Measurements from ENCODE around the gene SERGEF. TPM values are rescaled to one million over a fixed set of nuclear protein-coding genes. Genes with fewer than 3 reads are reported as not detected.

SERGEF gene
- total and polyA plus RNA-seq, 8 donors = 16.2 to 26.1 (median 19.7) TPM

DNA sequence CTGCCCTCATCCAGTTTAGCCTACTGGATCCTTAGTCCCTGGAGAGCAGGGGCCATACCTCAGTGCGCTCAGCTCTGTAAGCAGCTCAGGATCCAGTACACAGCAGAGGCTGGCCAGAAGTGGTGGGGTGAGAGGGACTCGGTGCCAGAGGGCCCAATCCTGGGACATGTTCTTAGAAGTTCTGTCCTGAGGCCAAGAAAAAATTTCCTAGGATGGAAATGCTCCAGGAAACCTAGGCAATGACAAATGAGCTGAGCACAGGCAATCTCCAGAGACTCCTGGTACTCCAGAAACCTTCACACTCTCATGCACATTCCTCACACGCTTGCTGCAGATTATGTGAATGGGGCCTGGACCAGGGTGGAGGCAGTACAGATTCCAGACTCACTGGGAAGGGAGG, 89.6 kb downstream of the SERGEF start:
- Histone ChIP-seq H3K27ac (no peak overlapping the region), H3K4me1 (peaks cover 8% of the 10 kb centered on the region in 2 donors), H3K36me3 (no peaks in the 10 kb centered on the region), H3K27me3 (no peaks in the 10 kb centered on the region), H3K9me3 (no peaks in the 10 kb centered on the region), H3K4me3 (no peak overlapping the region)
- ATAC-seq (no peak), DNase-seq (peak in 1 of 4 donors; percentile 28)
- intact Hi-C loops (cut with DNase I) = no loop called here
- TF ChIP-seq, protein P1, sequence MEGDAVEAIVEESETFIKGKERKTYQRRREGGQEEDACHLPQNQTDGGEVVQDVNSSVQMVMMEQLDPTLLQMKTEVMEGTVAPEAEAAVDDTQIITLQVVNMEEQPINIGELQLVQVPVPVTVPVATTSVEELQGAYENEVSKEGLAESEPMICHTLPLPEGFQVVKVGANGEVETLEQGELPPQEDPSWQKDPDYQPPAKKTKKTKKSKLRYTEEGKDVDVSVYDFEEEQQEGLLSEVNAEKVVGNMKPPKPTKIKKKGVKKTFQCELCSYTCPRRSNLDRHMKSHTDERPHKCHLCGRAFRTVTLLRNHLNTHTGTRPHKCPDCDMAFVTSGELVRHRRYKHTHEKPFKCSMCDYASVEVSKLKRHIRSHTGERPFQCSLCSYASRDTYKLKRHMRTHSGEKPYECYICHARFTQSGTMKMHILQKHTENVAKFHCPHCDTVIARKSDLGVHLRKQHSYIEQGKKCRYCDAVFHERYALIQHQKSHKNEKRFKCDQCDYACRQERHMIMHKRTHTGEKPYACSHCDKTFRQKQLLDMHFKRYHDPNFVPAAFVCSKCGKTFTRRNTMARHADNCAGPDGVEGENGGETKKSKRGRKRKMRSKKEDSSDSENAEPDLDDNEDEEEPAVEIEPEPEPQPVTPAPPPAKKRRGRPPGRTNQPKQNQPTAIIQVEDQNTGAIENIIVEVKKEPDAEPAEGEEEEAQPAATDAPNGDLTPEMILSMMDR (IDR thresholded peaks at IDR 0.05) = no peak

DNA sequence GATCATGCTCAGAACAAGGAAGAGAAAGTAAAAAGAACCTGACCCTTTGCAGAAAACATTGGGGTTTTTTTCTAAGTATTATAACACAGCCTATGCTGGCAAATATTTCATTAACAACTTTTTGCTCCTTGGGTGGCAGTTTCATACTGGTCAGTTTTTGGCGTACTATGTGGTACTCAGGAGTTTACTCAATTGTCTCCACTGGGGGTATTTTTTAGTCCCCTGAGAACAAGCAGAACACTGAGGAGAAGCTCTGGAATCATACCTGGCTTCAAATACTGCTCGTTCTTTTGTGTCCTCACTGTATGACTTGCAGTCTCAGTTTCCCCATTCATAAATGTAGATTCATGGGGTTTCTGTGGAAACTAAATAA, 90.4 kb downstream of the SERGEF start:
- Histone ChIP-seq H3K4me3 (no peak overlapping the region), H3K9me3 (no peaks in the 10 kb centered on the region), H3K27me3 (no peaks in the 10 kb centered on the region), H3K4me1 (peaks cover 8% of the 10 kb centered on the region in 2 donors), H3K36me3 (peaks cover 0 to 5% of the 10 kb centered on the region in 2 donors), H3K27ac (peak overlapping the region in 1 of 2 donors; percentile 45)
- intact Hi-C loops (cut with DNase I) = no loop called here
- TF ChIP-seq, protein P1 (IDR thresholded peaks at IDR 0.05) = no peak
- ATAC-seq (no peak), DNase-seq (no peak)

DNA sequence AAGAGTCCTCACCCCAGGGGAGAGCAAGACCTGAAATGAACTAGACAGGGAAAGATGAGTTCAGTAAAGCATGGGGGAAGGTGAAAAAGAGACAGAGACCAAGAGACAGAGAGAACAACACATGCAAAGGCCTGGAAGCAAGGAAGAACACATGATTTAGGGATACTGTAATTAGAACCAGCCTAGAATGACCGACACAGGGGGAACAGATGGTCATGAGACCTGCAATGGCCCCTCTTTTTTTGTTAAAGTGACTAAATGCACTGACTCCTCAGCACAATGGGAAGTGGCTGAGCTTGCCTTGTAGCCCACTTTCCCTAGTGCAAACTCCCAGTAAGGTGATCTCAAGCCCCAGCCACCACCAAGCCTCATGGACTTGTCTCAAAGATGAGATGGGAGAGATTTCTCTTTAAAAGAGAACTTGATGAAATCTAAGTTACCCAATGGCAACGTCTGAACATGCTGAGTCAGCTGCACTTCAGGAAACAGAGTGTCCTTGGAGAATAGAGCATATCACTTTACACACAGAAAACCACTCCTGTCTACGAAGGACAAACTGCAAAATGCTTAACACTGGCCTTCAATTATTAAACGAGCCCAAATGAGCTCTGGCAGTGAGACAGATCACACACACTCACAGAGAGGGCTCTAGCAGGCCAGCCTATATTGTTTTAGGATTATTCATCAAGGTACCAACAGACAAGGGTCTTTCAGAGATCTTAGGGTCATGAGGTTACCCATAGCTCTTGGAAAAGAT, 91.0 kb downstream of the SERGEF start:
- no peaks in the 10 kb centered on the region for H3K9me3 ChIP-seq
- TF ChIP-seq, protein P1 (IDR thresholded peaks at IDR 0.05) = no peak
- H3K4me3 ChIP-seq = no peak overlapping the region
- DNase-seq (peak in 1 of 4 donors; percentile 6), ATAC-seq (peak; percentile 81)
- no peaks in the 10 kb centered on the region for H3K27me3 ChIP-seq
- intact Hi-C loops (cut with DNase I) = no loop called here
- peaks cover 0 to 11% of the 10 kb centered on the region in 2 donors for H3K36me3 ChIP-seq
- peak overlapping the region in 1 of 2 donors; percentile 45 for H3K27ac ChIP-seq
- peaks cover 8% of the 10 kb centered on the region in 2 donors for H3K4me1 ChIP-seq

DNA sequence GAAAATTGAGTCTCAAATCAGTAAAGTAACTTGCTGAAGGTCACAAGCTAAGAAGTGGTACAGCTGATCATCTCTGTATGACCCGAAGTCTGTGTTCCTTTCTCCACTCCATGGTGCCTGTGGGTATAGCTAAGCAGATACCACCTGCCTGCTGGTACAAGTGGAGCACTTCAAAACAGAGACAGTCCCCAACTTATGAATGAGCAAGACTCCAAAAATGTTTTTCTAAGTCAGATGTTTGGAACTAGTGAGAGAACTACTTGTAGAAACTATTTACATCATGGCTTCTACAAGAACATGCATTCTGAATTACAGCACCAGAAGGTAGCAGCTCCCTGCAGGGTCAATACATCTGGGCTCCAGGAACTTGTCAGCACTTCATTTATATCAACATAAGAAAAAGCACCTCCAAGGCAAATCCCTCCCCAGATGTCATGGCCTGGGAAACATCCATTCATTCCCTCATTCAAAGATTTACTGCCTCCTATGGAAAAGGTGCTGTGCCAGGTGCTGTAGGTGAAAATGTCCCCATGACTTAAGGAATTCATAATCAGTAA, 94.7 kb downstream of the SERGEF start:
- no peak for ATAC-seq
- H3K27ac ChIP-seq = no peak overlapping the region
- H3K9me3 ChIP-seq = no peaks in the 10 kb centered on the region
- no peak for DNase-seq
- H3K27me3 ChIP-seq = no peaks in the 10 kb centered on the region
- no peak overlapping the region for H3K4me3 ChIP-seq
- peaks cover 0 to 11% of the 10 kb centered on the region in 2 donors for H3K36me3 ChIP-seq
- peaks cover 8% of the 10 kb centered on the region in 2 donors for H3K4me1 ChIP-seq
- intact Hi-C loops (cut with DNase I) = no loop called here
- TF ChIP-seq, protein P1 (IDR thresholded peaks at IDR 0.05) = no peak

DNA sequence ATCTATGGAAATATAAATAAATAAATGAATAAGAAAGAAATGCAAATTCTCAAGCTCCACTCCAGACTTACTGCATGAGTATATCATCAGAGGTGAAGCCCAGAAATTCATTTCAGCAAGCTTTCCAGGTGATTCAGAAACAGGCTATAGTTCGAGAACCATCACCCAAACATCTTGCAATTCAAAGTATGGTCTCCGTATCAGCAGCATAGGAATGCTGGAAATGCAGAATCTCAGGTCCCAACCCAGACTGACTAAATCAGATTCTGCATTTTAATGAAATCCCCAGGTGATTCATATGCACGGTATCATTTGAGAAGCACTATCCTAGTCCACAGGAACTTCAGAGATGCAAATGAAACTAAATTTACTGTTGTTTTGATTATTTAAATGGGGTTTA, 95.3 kb downstream of the SERGEF start:
- Histone ChIP-seq H3K27ac (no peak overlapping the region), H3K9me3 (no peaks in the 10 kb centered on the region), H3K4me1 (peaks cover 2 to 8% of the 10 kb centered on the region in 2 donors), H3K4me3 (no peak overlapping the region), H3K36me3 (peaks cover 0 to 11% of the 10 kb centered on the region in 2 donors), H3K27me3 (no peaks in the 10 kb centered on the region)
- ATAC-seq (no peak), DNase-seq (no peak)
- TF ChIP-seq, protein P1 (IDR thresholded peaks at IDR 0.05) = no peak
- intact Hi-C loops (cut with DNase I) = no loop called here

All from left lung (tissue), 10 donors.